HFF-Myc (cell line): ENCODE measurements around the gene SPRR3.

Experiments
- DNase-seq: peaks from one replicate; pipeline ENCODE4 v3.0.0-alpha.2; 2011; ENCODE audit warnings: low read depth; ENCODE audit errors: extremely low read depth
- H3K4me3 ChIP-seq: replicated peaks from 2 replicates; pipeline ENCODE4 v1.5.1; 2011; ENCODE audit warnings: low read depth, mild to moderate bottlenecking, control low read depth, low read length
- CTCF ChIP-seq: IDR thresholded peaks from 2 replicates; pipeline ENCODE4 v1.5.1; 2012; ENCODE audit warnings: mild to moderate bottlenecking, low read depth, low read length, control low read depth; ENCODE audit errors: missing control alignments

SPRR3 gene

DNA sequence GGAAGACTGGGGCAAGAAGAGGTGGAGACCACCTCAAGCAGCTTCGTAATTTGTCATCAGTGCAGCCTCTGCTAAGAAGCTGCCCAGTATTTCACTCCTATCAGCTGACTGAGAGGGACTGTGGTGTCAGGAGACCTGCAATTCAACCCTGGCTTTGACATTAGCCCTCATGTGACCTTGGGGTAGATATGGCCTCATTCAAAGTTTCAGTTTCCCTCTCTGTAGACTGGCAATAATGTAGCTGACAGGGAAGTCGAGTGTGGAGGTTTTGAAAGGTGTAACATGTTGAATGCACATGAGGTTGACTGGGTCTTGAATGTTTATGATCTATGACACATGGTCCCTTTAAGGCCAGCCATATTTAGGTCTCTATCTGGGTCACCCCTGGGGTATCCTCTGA is 33.3 kb upstream of the SPRR3 start:
- no peak for TF ChIP-seq CTCF
- no peak overlapping the region for H3K4me3 ChIP-seq

DNA sequence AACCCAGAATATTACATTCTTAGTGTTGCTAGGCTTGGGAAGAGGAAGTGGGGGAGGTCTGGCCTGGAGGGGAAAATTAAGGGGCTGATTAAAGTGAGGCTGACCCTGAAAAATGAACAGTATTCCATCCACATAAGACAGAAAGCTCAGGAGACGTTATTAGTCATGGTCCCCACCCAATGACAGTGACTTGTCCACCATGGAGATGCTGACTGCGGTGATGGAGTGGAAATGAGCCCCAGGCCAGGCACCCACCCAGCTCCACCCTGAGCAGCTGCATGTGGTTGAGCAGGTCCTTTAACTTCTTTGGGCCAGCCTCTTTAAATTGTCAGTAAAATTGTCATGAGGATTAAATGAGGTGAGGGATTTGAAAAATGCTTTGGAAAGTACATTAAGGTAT is 32.5 kb upstream of the SPRR3 start:
- no peak overlapping the region for H3K4me3 ChIP-seq
- TF ChIP-seq CTCF: no peak
- no peak for DNase-seq

More for the DNA sequence above, 33.3 kb upstream of the SPRR3 start:
- DNase-seq: no peak

DNA sequence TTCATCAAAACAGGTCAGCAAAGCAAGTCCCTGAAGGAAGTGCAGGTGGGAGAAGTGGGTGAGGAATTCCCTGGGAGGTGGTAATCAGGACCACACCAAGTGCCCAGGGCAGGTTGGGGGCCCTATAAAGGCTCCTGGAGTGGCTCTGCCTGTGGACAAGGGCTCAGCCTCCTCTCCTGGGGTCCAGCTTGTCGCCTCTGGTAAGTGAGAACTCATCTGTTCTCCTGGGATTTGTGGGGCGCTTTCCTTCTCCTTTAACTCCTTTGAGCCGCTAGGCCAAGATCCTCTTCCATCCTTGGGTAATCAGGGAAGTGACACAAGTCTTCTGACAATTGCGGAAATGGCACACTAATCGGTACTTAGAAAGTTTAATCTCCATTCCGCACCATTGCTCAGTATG is 31.1 kb upstream of the SPRR3 start, which contains the start of gene SPRR4:
Gene SPRR4 (plus strand): TSS at position 154 of the 400 bp plus-strand sequence. CDS start 1,243 bp downstream, outside the sequence.
- TF ChIP-seq CTCF: no peak
- no peak for DNase-seq
- H3K4me3 ChIP-seq: no peak within 1 kb of the TSS

DNA sequence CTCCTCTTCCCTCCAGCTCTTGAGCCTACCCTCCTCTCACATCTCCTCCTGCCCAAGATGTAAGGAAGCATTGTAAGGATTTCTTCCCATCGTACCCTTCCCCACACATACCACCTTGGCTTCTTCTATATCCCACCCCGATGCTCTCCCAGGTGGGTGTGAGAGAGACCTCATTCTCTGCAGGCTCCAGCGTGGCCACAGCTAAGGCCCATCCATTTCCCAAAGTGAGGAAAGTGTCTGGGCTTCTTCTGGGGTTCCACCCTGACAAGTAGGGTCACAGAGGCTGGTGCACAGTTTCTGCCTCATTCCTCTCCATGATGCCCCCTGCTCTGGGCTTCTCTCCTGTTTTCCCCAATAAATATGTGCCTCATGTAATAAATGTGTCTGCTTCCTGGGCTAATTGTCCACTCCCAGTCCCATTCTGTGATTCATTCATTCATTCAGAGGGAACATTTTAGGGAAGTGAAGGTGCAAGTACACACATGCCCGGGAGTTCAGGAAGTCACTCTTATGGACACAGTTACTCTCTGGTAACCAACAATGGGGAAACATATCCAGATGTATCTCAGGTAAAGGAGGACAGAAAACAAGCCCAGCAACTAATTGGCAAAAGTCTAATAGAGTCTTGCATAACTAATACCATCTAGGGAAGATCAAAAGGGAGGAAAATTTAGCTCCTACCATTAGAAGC is 29.2 kb upstream of the SPRR3 start:
- TF ChIP-seq CTCF: no peak
- no peak overlapping the region for H3K4me3 ChIP-seq
- DNase-seq: no peak

GRCh38 chr1:152976688-152977087 is 24.9 kb upstream of the SPRR3 start:
- DNase-seq: no peak
- no peak for TF ChIP-seq CTCF
- no peak overlapping the region for H3K4me3 ChIP-seq

GRCh38 chr1:152977614-152978013 is 23.9 kb upstream of the SPRR3 start:
- no peak overlapping the region for H3K4me3 ChIP-seq
- no peak for TF ChIP-seq CTCF
- DNase-seq: no peak

- TF ChIP-seq CTCF: no peak
- no peak for DNase-seq
- H3K4me3 ChIP-seq: no peak overlapping the region
Observed at GRCh38 chr1:152980676-152981075, 20.9 kb upstream of the SPRR3 start.
